HEK293 (cell line): ENCODE data around the gene NPAS2.

ENCODE experiments used
- CTCF ChIP-seq: fragments of 450-650 bp; formaldehyde crosslinking; IDR thresholded peaks from 2 replicates; pipeline ENCODE4 v1.5.1; 2016; ENCODE audit warnings: missing biosample characterization, missing genetic modification characterization
- HIC1 ChIP-seq: fragments of 450-650 bp; formaldehyde crosslinking; IDR thresholded peaks from 2 replicates; pipeline ENCODE4 v1.5.1; 2016; ENCODE audit warnings: missing biosample characterization, missing genetic modification characterization
- HOXD13 ChIP-seq: sonication (generic); formaldehyde crosslinking; IDR thresholded peaks from 2 replicates; pipeline ENCODE4 v1.8.0; 2022; ENCODE audit warnings: missing genetic modification reagents, borderline replicate concordance
- KLF16 ChIP-seq: fragments of 450-650 bp; formaldehyde crosslinking; IDR thresholded peaks from 2 replicates; pipeline ENCODE4 v1.5.1; 2017; ENCODE audit warnings: missing biosample characterization, missing genetic modification characterization
- MEIS1 ChIP-seq: sonication (generic); formaldehyde crosslinking; IDR thresholded peaks from 2 replicates; pipeline ENCODE4 v1.8.1; 2022; ENCODE audit warnings: missing genetic modification reagents, mild to moderate bottlenecking, borderline replicate concordance
- REST ChIP-seq: fragments of 450-650 bp; formaldehyde crosslinking; IDR thresholded peaks from 2 replicates; pipeline ENCODE4 v1.5.1; 2016; ENCODE audit warnings: missing biosample characterization, missing genetic modification characterization
- ZNF211 ChIP-seq: fragments of 450-650 bp; formaldehyde crosslinking; IDR thresholded peaks from 2 replicates; pipeline ENCODE4 v1.5.1; 2016; ENCODE audit warnings: low read depth, missing biosample characterization, missing genetic modification characterization
- ZNF354C ChIP-seq: fragments of 450-650 bp; formaldehyde crosslinking; IDR thresholded peaks from 2 replicates; pipeline ENCODE4 v1.5.1; 2016; ENCODE audit warnings: missing biosample characterization, missing genetic modification characterization, low read depth, borderline replicate concordance
- ZNF585B ChIP-seq: fragments of 450-650 bp; formaldehyde crosslinking; IDR thresholded peaks from 2 replicates; pipeline ENCODE4 v1.5.1; 2016; ENCODE audit warnings: missing biosample characterization, missing genetic modification characterization
- ZNF785 ChIP-seq: fragments of 450-650 bp; formaldehyde crosslinking; IDR thresholded peaks from 2 replicates; pipeline ENCODE4 v1.5.1; 2016; ENCODE audit warnings: missing biosample characterization, missing genetic modification characterization

- TF ChIP-seq ZNF354C (tag by site-specific recombination) (no peak), HOXD13 (CRISPR knock-in tag) (no peak), ZNF785 (tag by site-specific recombination) (no peak), CTCF (tag by site-specific recombination) (no peak), ZNF211 (tag by site-specific recombination) (no peak), HIC1 (no peak), ZNF585B (tag by site-specific recombination) (no peak), KLF16 (tag by site-specific recombination) (no peak), MEIS1 (CRISPR knock-in tag) (no peak), REST (tag by site-specific recombination) (no peak)
Measured at GRCh38 chr2:100880036-100880435, 60.1 kb downstream of the NPAS2 start.
